SW 1271 (cell line): ENCODE measurements around the gene GPM6B.

ENCODE experiments used
- DNase-seq, 2 experiments: peaks; one replicate each; lab custom pipeline; 2025; lab: John Stamatoyannopoulos, UW

GPM6B gene

GRCh38 chrX:13825178-13825762 is 8.4 kb upstream of the GPM6B start:
- no peak for DNase-seq

GRCh38 chrX:13824746-13825145 is 7.9 kb upstream of the GPM6B start:
- DNase-seq, result no peak

- DNase-seq, result no peak
These were observed 4.8 kb upstream of the GPM6B start for GRCh38 chrX:13821738-13822137.

GRCh38 chrX:13816176-13816575 is 717 bp downstream of the GPM6B start:
- DNase-seq, result no peak

GRCh38 chrX:13815664-13816063 is 1.2 kb downstream of the GPM6B start:
- DNase-seq, result no peak

GRCh38 chrX:13808865-13809264 is 8.0 kb downstream of the GPM6B start:
- no peak for DNase-seq

GRCh38 chrX:13808293-13808692 is 8.6 kb downstream of the GPM6B start:
- DNase-seq, result no peak

- DNase-seq, result no peak
These were observed 11.7 kb downstream of the GPM6B start for GRCh38 chrX:13805241-13805640.

GRCh38 chrX:13803116-13803515 is 13.8 kb downstream of the GPM6B start:
- no peak for DNase-seq

GRCh38 chrX:13798184-13798583 is 18.7 kb downstream of the GPM6B start:
- no peak for DNase-seq

- DNase-seq, result no peak
These were observed 19.4 kb downstream of the GPM6B start for GRCh38 chrX:13797512-13797911.

GRCh38 chrX:13794417-13794816 is 22.5 kb downstream of the GPM6B start:
- no peak for DNase-seq

- no peak for DNase-seq
These were observed 23.0 kb downstream of the GPM6B start for GRCh38 chrX:13793897-13794296.

GRCh38 chrX:13791559-13791958 is 25.3 kb downstream of the GPM6B start:
- no peak for DNase-seq

- no peak for DNase-seq
These were observed 25.7 kb downstream of the GPM6B start for GRCh38 chrX:13791145-13791544.

- no peak for DNase-seq
These were observed 26.4 kb downstream of the GPM6B start for GRCh38 chrX:13790206-13791131.

GRCh38 chrX:13786048-13786447 is 30.8 kb downstream of the GPM6B start:
- no peak for DNase-seq

GRCh38 chrX:13780868-13781427 is 35.9 kb downstream of the GPM6B start:
- no peak for DNase-seq

- DNase-seq, result no peak
These were observed 38.0 kb downstream of the GPM6B start for GRCh38 chrX:13778916-13779315.

GRCh38 chrX:13776387-13776786 is 40.5 kb downstream of the GPM6B start:
- no peak for DNase-seq

- DNase-seq, result no peak
These were observed 41.1 kb downstream of the GPM6B start for GRCh38 chrX:13775837-13776236.

- no peak for DNase-seq
These were observed 42.2 kb downstream of the GPM6B start for GRCh38 chrX:13774696-13775095.

GRCh38 chrX:13770013-13770535 is 46.8 kb downstream of the GPM6B start:
- no peak for DNase-seq
